Measurements from ENCODE around the gene BCL7A.
"Not testable (repeated sequence)": the region's sequence is repeated elsewhere in the genome, so short reads cannot be mapped to it uniquely, and the experiment has no call there.

Gene BCL7A

GRCh38 chr12:122096591-122097149 lies 75.0 kb downstream of the BCL7A start:
- no peak for DNase-seq

- DNase-seq: no peak
Observed at GRCh38 chr12:122097584-122097926, 75.9 kb downstream of the BCL7A start.

GRCh38 chr12:122097927-122098756 lies 76.5 kb downstream of the BCL7A start:
- no peak for DNase-seq

- no peak for DNase-seq
Observed at GRCh38 chr12:122099280-122099749, 77.6 kb downstream of the BCL7A start.

- no peak for DNase-seq
Observed at GRCh38 chr12:122099856-122100255, 78.2 kb downstream of the BCL7A start.

- DNase-seq: no peak
Observed at GRCh38 chr12:122100568-122100967, 78.9 kb downstream of the BCL7A start.

- DNase-seq: no peak
Observed at GRCh38 chr12:122102331-122102730, 80.6 kb downstream of the BCL7A start.

- no peak for DNase-seq
Observed at GRCh38 chr12:122104844-122105243, 83.2 kb downstream of the BCL7A start.

- DNase-seq: not testable (repeated sequence)
Observed at GRCh38 chr12:122105496-122105895, 83.8 kb downstream of the BCL7A start.

GRCh38 chr12:122106843-122107242 lies 85.2 kb downstream of the BCL7A start:
- DNase-seq: no peak

GRCh38 chr12:122107261-122107660 lies 85.6 kb downstream of the BCL7A start:
- no peak for DNase-seq

- DNase-seq: no peak
Observed at GRCh38 chr12:122111089-122111641, 89.5 kb downstream of the BCL7A start.
